Measurements from ENCODE around the gene RASGRF2.

DNA sequence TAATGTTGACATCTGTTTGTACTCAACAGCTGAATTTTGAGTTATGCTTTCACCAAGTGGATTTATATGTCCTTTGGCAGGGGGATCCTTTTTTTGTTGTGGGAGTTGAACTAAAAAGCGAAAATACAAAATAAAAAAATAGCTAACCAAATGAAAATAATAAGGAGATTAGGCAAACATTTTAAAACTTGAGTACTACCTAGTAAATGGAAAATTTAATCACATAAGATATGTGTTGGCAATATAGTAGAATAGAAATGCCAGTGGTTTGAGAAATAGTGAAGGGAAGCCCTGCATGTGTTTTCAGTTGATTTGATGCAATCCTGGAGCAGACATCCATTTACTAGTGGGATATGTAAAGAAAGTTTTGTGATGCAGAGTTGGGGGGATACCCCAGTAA, 98.0 kb downstream of the RASGRF2 start:
- TF ChIP-seq CTCF (conservative IDR thresholded peaks at IDR 0.05; ENCODE audit: low read depth, low read length) (no peak), EZH2 (IDR thresholded peaks at IDR 0.05; ENCODE audit: low read length, unreplicated experiment) (no peak), EZH2phosphoT487 (IDR thresholded peaks at IDR 0.05; ENCODE audit: borderline replicate concordance, low read length) (no peak)

Data from PC-3 (cell line).